A204.1 (cell line): ENCODE results near the gene TMEM33.
"Not testable (repeated sequence)": the region's sequence is repeated elsewhere in the genome, so short reads cannot be mapped to it uniquely, and the experiment has no call there.

ENCODE experiments used
- FAIRE-seq: peaks from 2 replicates; lab custom pipeline; 2012; peaks lifted over from hg19 to GRCh38; lab: Jason Lieb, UNC

TMEM33 gene

GRCh38 chr4:41934901-41935651 is at the start of gene TMEM33:
TMEM33 (plus strand) TSS chr4:41935429; CDS start chr4:41935485, 56 bp downstream.
- FAIRE-seq, result peak; percentile 94

DNA sequence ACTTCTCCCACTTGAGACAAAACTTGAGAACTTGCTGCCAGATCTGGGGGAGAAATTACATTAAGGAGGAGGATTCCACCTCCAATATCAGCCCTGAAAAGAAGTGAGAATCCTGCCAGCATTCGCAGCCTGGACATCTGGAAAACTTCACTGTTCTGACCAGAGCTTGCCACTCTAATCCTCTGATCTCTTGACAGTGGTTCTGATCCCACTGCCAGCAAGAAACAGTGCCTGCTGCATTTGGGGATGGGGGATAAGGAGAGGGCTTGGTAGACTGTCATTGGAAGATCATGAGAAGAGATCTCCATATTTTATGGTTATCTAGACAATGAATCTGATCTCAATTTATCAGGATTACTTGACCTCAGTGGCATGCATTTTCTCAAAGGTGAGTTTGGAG is 49.8 kb upstream of the TMEM33 start:
- FAIRE-seq, result no peak

DNA sequence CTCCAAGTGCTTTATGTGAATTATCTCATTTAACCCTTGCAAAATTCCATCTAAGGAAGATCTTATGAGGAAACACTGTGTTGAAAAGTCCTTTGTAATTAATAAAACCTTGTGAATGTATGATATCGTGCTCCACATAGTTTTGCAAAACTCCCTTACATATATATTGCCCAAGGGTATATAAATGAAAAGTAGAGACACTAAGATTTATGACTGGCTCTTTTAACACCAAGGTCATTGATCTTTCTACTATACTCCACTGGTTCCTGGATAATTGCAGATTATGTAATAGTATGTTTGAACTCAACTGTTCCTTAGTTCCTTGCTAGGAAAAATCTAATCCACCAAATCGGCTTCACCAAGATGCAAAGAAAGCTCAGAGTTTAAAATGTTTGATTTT is 48.0 kb upstream of the TMEM33 start:
- FAIRE-seq, result no peak

DNA sequence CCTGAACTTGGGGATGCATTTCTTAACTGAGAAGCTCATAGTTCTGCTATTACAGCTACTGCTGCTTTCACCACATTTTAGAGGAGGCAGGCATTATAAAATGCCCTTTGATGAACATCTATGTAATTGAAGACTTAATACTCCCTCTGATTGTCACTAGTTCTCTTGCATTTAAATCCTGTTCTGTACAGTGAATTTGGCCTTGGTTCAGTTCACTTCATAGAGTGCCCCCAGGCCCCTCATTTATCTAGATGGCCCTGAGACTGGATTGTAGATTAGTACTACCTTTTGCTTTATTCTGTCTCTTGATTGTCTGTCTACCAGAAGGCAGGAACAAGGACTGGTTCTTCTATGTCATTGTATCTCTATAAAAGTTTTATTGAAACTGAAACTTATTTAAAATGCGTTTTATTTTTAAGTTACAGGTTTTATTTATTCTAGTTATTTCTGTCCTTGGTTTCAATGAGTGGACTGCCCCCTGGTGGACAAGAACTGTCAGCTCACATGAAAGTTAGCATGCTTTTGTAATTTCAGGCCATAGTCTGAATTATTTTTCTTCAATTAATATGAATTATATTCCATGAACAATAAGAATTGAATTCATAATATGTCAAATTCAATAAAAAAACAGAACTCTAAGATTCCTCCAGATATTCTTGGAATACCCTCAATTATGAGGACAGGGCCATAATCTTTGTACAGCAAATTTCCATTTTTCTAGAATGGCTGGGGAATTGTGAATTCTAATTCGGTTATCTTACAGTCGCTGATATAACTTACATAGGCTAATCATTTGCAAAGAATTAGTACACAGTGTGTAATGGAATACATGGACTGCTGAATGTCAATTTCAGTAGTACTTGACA is 47.2 kb upstream of the TMEM33 start:
- FAIRE-seq, result peak; percentile 98

GRCh38 chr4:41888687-41889074 is 46.5 kb upstream of the TMEM33 start:
- FAIRE-seq, result no peak

- FAIRE-seq, result no peak
These were observed 45.9 kb upstream of the TMEM33 start for GRCh38 chr4:41889317-41889716.

DNA sequence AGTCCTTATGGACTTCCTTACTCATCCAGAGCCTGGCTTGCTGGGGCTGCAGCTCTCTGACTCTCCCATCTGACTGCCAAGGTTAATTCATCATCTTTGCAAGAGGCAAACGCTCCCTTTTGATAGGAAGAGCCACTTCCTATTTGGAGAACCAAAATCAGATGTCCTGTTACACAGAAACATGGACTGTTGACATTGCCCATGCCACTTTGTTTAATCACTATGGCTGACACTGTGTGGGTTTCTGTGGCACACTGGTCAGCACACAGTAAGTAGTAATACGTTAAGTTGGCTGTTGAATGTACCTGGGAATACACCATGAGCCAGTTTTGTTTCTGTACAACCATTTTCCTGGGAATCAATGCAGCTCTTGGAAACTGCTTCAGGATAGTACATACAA is 45.1 kb upstream of the TMEM33 start:
- no peak for FAIRE-seq

DNA sequence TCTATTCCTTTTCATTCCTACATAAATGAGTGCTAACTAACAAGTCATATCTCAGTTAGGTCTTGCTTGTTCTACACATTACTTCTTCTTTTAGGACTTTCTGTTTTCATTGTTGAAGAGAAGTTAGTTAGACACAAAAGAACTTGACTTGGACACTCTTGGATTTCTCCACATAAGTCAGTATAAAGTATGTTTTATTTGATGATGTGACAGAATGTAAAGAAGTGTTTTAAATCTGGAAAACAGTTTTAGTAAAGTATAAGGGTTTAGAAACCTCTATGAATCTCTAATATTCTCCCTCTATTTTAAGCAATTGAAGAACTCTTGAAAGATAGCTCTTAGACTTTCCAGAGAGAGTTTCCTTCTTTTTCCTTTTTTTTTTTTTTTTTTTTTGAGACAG is 38.6 kb upstream of the TMEM33 start:
- FAIRE-seq, result no peak

- no peak for FAIRE-seq
These were observed 37.5 kb upstream of the TMEM33 start for GRCh38 chr4:41897698-41898097.

DNA sequence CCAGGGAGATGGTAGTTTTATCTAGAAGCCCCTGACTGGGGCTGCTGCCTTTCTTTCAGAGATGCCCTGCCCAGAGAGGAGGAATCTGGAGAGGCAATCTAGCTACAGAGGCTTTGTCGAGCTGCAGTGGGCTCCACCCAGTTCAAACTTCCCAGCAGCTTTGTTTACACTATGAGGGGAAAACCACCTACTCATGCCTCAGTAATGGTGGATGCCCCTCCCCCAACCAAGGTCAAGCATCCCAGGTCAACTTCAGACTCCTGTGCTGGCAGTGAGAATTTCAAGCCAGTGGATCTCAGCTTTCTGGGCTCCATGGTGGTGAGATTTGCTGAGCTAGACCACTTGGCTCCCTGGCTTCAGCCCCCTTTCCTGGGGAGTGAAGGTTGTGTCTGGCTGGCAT is 26.1 kb upstream of the TMEM33 start:
- FAIRE-seq, result not testable (repeated sequence)

DNA sequence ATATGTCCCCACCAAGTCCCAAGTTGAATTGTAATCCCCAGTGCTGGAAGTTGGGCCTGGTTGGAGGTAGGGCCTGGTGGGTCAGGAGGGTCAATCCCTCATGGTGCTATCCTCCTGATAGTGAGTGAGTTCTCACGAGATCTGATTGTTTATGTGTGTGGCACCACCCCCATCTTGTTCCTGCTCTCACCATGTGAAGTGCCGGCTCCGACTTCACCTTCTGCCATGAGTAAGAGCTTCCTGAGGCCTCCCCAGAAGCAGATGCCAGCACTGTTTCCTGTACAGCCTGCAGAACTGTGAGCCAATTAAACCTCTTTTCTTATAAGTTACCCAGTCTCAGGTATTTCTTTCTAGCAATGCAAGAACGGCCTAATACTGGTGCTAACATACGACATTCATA is 22.7 kb upstream of the TMEM33 start:
- no peak for FAIRE-seq

DNA sequence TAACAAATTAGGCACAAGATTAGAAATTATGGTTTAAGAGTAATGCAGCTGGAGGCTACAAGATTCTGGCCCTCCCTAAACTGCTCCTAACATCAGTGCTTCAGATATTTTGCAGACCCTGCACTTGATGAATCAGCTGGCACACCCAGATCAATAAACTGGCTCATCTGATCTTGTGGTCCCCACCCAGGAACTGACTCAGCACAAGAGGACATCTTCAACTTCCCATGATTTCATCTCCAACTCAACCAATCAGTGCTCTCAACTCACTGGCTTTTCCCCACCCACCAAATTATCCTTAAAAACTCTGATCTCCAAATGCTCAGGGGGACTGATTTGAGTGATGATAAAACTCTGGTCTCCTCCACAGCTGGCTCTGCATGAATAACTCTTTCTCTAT is 21.7 kb upstream of the TMEM33 start:
- no peak for FAIRE-seq

DNA sequence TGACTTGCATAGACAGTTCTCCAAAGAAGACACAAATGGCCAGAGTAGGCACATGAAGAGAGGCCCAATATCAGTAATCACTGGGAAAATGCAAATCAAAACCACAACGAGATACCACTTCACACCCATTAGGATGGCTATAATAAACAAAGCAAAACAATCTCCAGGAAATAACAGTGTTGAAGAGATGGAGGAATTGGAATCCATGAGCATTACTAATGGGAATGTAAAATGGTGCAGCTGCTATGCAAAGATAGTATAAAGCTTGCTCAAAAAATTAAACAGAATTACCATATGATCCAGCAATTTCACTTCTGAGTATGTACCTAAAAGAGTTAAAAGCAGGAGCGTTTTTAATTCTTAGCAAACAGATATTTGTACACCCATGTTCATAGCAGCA is 17.0 kb upstream of the TMEM33 start:
- no peak for FAIRE-seq

- FAIRE-seq, result not testable (repeated sequence)
These were observed 14.8 kb upstream of the TMEM33 start for GRCh38 chr4:41920416-41920815.

GRCh38 chr4:41921476-41921875 is 13.8 kb upstream of the TMEM33 start:
- no peak for FAIRE-seq

GRCh38 chr4:41927796-41928499 is 7.3 kb upstream of the TMEM33 start:
- FAIRE-seq, result no peak

GRCh38 chr4:41930139-41930831 is 4.9 kb upstream of the TMEM33 start:
- FAIRE-seq, result no peak

DNA sequence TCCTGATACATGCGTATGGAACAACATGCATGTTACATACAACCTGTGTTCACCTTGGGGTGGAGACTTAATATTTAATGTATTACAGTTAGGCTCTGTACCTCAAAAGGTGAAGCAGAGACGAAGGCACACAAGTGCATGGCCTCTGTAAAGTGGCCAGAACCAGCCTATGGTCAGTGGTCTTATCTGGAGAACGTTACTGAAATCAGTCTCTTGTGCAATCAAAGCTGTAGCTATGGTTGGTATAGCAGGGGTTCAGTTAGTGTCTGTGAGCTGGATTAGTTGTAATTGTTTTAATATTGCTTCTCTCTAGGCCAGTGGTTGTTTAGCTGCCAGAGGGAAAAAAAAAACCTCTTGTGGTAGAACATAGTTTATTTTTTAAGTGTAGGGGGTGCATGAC is 2.2 kb upstream of the TMEM33 start:
- no peak for FAIRE-seq

GRCh38 chr4:41933997-41934503 is 1.2 kb upstream of the TMEM33 start:
- FAIRE-seq, result peak; percentile 95

DNA sequence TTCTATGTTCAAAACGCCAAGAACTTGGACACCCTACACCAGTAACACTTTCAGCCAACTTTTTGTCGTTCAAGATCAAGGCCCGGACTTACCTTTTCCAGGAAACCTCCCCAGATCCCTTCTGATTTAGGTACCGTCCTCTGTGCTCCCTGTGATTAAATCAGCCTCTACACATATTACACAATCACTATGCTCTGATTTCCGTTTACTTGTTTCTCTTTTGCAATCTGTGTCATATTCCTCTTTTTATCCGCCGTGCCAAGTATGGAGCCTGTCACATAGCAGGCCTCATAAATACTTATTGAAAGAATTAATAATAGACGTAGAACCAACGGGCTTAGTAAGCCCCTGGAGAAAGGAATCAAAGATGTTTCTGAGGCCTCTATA is 722 bp upstream of the TMEM33 start:
- no peak for FAIRE-seq

DNA sequence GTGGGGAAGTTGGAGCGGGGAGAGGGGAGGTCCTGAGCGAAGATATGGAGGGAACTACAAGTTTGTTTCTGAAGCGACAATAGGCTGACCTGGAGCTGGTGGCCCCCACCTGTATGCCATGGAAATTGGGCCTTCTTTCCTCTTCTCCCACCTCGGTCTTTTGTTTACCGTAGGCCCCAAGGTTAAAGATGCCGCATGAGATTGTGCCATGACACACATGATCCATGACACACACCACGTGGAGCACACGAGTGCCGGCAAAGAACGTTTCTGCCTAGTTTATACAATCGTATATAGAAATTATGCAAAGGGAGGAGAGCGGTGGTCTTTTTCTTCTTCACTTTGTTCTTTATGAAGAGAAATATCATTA is 408 bp downstream of the TMEM33 start:
- FAIRE-seq, result no peak

- no peak for FAIRE-seq
These were observed 3.9 kb downstream of the TMEM33 start for GRCh38 chr4:41939016-41939626.
